GM23338 (cell line): ENCODE measurements around the gene HRH2.

ENCODE experiments used
- CREB1 ChIP-seq: fragments of 250-450 bp; sonication (Bioruptor Pico); IDR thresholded peaks from 2 replicates; pipeline ENCODE4 v1.5.0; 2020; ENCODE audit warnings: low read depth, mild to moderate bottlenecking, moderate library complexity
- CTCF ChIP-seq, 2 experiments: fragments of 200-600 bp in 1 of 2; sonication (generic) in 1 of 2; conservative IDR thresholded peaks; 2 replicates each; pipeline versions ENCODE4 v1.5.1 to v1.6.1; 2016 to 2017; ENCODE audit warnings: antibody characterized with exemption in 2 of 2, low read depth in 2 of 2, mild to moderate bottlenecking in 2 of 2, moderate library complexity in 1 of 2
- ETS1 ChIP-seq: IDR thresholded peaks from 2 replicates; pipeline ENCODE4 v1.6.1; 2016; ENCODE audit warnings: antibody characterized with exemption
- EZH2 ChIP-seq: fragments of 200-600 bp; sonication (generic); IDR thresholded peaks from one replicate; pipeline ENCODE4 v1.8.0; 2017; ENCODE audit warnings: antibody characterized with exemption, mild to moderate bottlenecking, low read depth; ENCODE audit not compliant: unreplicated experiment
- EZH2phosphoT487 ChIP-seq: fragments of 200-600 bp; sonication (generic); IDR thresholded peaks from one replicate; pipeline ENCODE4 v1.8.1; 2018; ENCODE audit warnings: antibody characterized with exemption; ENCODE audit not compliant: unreplicated experiment
- POLR2AphosphoS5 ChIP-seq: IDR thresholded peaks from 2 replicates; pipeline ENCODE4 v1.6.1; 2016; ENCODE audit warnings: antibody characterized with exemption, low read depth
- REST ChIP-seq: IDR thresholded peaks from one replicate; pipeline ENCODE4 v1.6.1; 2018; ENCODE audit warnings: antibody characterized with exemption; ENCODE audit not compliant: unreplicated experiment

GRCh38 chr5:175692996-175693710 is 35.3 kb downstream of the HRH2 start:
- no peak for TF ChIP-seq CTCF (conservative IDR thresholded peaks at IDR 0.05; ENCODE audit: low read depth in 2 of 2)
- no peak for TF ChIP-seq CREB1
- TF ChIP-seq EZH2, result no peak
- no peak for TF ChIP-seq POLR2AphosphoS5
- no peak for TF ChIP-seq REST
- no peak for TF ChIP-seq ETS1
- no peak for TF ChIP-seq EZH2phosphoT487
